HCT116 (cell line): ENCODE results near the gene THAP11. TPM values are rescaled to one million over a fixed set of nuclear protein-coding genes. Genes with fewer than 3 reads are reported as not detected.

ENCODE experiments used
- ATAC-seq: fragments of 200-7000 bp; cut with Tn5 transposase; 2 replicates; pipeline ENCODE4 v1.9.1; 2020; ENCODE audit warnings: mild to moderate bottlenecking, moderate library complexity
- BruUV-seq: library from RNA; stranded (reverse); fragments of 400-500 nt; replicated peaks from 2 replicates; lab custom pipeline; 2021; lab: Mats Ljungman, UMichigan
- CTCF ChIA-PET: fragments of 300-600 bp; sonication (Branson Sonifier 250); formaldehyde crosslinking; loops from one replicate; lab custom pipeline; 2021; ENCODE audit warnings: antibody characterized with exemption; lab: Charles Lee
- POLR2A ChIA-PET: fragments of 300-600, 350-600 bp; sonication (Branson Sonifier 250); formaldehyde crosslinking; loops from one replicate; lab custom pipeline; 2021; ENCODE audit warnings: antibody characterized with exemption; lab: Charles Lee
- RAD21 ChIA-PET, 2 experiments: fragments of 300-600 bp; sonication (Branson Sonifier 250); formaldehyde crosslinking; loops; one replicate each; lab custom pipeline; 2023; ENCODE audit warnings: low total read pairs in 2 of 2; ENCODE audit not compliant: uncharacterized antibody in 2 of 2, unreplicated experiment in 2 of 2, low non-redundant PET in 1 of 2; lab: Charles Lee
- DNase-seq: peaks from one replicate; pipeline ENCODE4 v3.0.0-alpha.2; 2010; ENCODE audit warnings: low read depth, low spot score
- H2AFZ ChIP-seq: fragments of 200-600 bp; shearing (Covaris generic), sonication (generic); 2 replicates; pipeline ENCODE4 v1.6.1; 2017; ENCODE audit warnings: low read depth, mixed run types, mixed read lengths, antibody characterized with exemption, low read length; ENCODE audit not compliant: poor library complexity, severe bottlenecking
- H3K27ac ChIP-seq: 2 replicates; pipeline ENCODE4 v1.5.1; 2012; ENCODE audit warnings: low read depth, low read length
- H3K27me3 ChIP-seq: fragments of 200-600 bp; sonication (generic); 2 replicates; pipeline ENCODE4 v1.6.1; 2016; ENCODE audit warnings: mixed run types, low read length, mixed read lengths; ENCODE audit not compliant: insufficient read depth
- H3K36me3 ChIP-seq, 2 experiments: fragments of 200-500 bp in 1 of 2; fragments of 200-600 bp in 1 of 2; sonication (Bioruptor generic) in 1 of 2; sonication (generic) in 1 of 2; 2 replicates each; pipeline versions ENCODE4 v1.5.1 to v1.6.1; 2014 to 2016; ENCODE audit warnings: low read length in 2 of 2, inconsistent platforms in 1 of 2, mixed read lengths in 1 of 2, mixed run types in 1 of 2; ENCODE audit not compliant: insufficient read depth in 2 of 2, control insufficient read depth in 1 of 2
- H3K4me1 ChIP-seq, 2 experiments: fragments of 200-600 bp in 1 of 2; sonication (generic) in 1 of 2; 2 replicates each; pipeline versions ENCODE4 v1.5.1 to v1.6.1; 2012 to 2017; ENCODE audit warnings: low read length in 2 of 2, inconsistent platforms in 1 of 2, mild to moderate bottlenecking in 1 of 2, mixed read lengths in 1 of 2, mixed run types in 1 of 2, moderate library complexity in 1 of 2; ENCODE audit not compliant: insufficient read depth in 2 of 2, control insufficient read depth in 1 of 2
- H3K4me2 ChIP-seq: fragments of 200-600 bp; sonication (generic); 2 replicates; pipeline ENCODE4 v1.6.1; 2017; ENCODE audit warnings: mixed run types, low read length, mixed read lengths
- H3K4me3 ChIP-seq, 2 experiments: fragments of 200-600 bp in 1 of 2; sonication (generic) in 1 of 2; replicated peaks in 1 of 2; 2 replicates each; pipeline ENCODE4 v1.5.1; 2011 to 2016; ENCODE audit warnings: low read length in 2 of 2, control low read depth in 1 of 2, low read depth in 1 of 2, mild to moderate bottlenecking in 1 of 2, mixed read lengths in 1 of 2, mixed run types in 1 of 2
- H3K79me2 ChIP-seq: fragments of 200-600 bp; sonication (generic); 2 replicates; pipeline ENCODE4 v1.6.1; 2017; ENCODE audit warnings: mild to moderate bottlenecking, mixed run types, low read length, moderate library complexity, mixed read lengths; ENCODE audit not compliant: insufficient read depth
- H3K9ac ChIP-seq: fragments of 200-600 bp; sonication (generic); 2 replicates; pipeline ENCODE4 v1.6.1; 2016; ENCODE audit warnings: low read length, mixed read lengths
- H3K9me2 ChIP-seq: fragments of 200-600 bp; sonication (generic), shearing (Covaris generic); 2 replicates; pipeline ENCODE4 v1.6.1; 2017; ENCODE audit warnings: mixed run types, mild to moderate bottlenecking, moderate library complexity; ENCODE audit not compliant: insufficient read depth
- H3K9me3 ChIP-seq, 2 experiments: fragments of 200-500 bp in 1 of 2; fragments of 200-600 bp in 1 of 2; sonication (Bioruptor generic) in 1 of 2; sonication (generic) in 1 of 2; 2 replicates each; pipeline ENCODE4 v1.6.1; 2014 to 2017; ENCODE audit warnings: low read length in 2 of 2, mixed read lengths in 2 of 2, inconsistent platforms in 1 of 2, low read depth in 1 of 2, mild to moderate bottlenecking in 1 of 2, mixed run types in 1 of 2, moderate library complexity in 1 of 2; ENCODE audit not compliant: control insufficient read depth in 1 of 2, insufficient read depth in 1 of 2
- H4K20me1 ChIP-seq: fragments of 200-600 bp; sonication (generic), shearing (Covaris generic); 2 replicates; pipeline ENCODE4 v1.6.1; 2017; ENCODE audit warnings: mixed run types, mild to moderate bottlenecking, moderate library complexity; ENCODE audit not compliant: insufficient read depth
- ATF3 ChIP-seq: IDR thresholded peaks from 2 replicates; pipeline ENCODE4 v1.6.1; 2012
- CBX3 ChIP-seq: IDR thresholded peaks from 2 replicates; pipeline ENCODE4 v1.6.1; 2012; ENCODE audit warnings: low read depth
- CEBPB ChIP-seq: IDR thresholded peaks from 2 replicates; pipeline ENCODE4 v1.6.1; 2012; ENCODE audit warnings: low read depth
- CTCF ChIP-seq, 3 experiments: fragments of 200-600 bp in 1 of 3; sonication (generic) in 1 of 3; IDR thresholded peaks in 2 of 3; conservative IDR thresholded peaks in 1 of 3; 2 replicates each; pipeline ENCODE4 v1.5.1; 2012 to 2017; ENCODE audit warnings: low read depth in 2 of 3, low read length in 2 of 3, antibody characterized with exemption in 1 of 3, borderline replicate concordance in 1 of 3, control low read depth in 1 of 3, mild to moderate bottlenecking in 1 of 3, mixed read lengths in 1 of 3, mixed run types in 1 of 3, moderate library complexity in 1 of 3; ENCODE audit not compliant: insufficient read depth in 1 of 3
- EGR1 ChIP-seq: IDR thresholded peaks from 2 replicates; pipeline ENCODE4 v1.6.1; 2012; ENCODE audit warnings: low read depth
- ELF1 ChIP-seq: IDR thresholded peaks from 2 replicates; pipeline ENCODE4 v1.6.1; 2012; ENCODE audit warnings: low read depth, borderline replicate concordance
- FOSL1 ChIP-seq: IDR thresholded peaks from 2 replicates; pipeline ENCODE4 v1.6.1; 2012; ENCODE audit warnings: low read depth
- POLR2AphosphoS5 ChIP-seq: IDR thresholded peaks from 2 replicates; pipeline ENCODE4 v1.6.1; 2011; ENCODE audit warnings: mild to moderate bottlenecking, low read depth, low read length, moderate library complexity
- RAD21 ChIP-seq: IDR thresholded peaks from 2 replicates; pipeline ENCODE4 v1.6.1; 2012; ENCODE audit warnings: low read depth, mild to moderate bottlenecking
- REST ChIP-seq: IDR thresholded peaks from 2 replicates; pipeline ENCODE4 v1.6.1; 2012; ENCODE audit warnings: low read depth
- SIN3A ChIP-seq: IDR thresholded peaks from 2 replicates; pipeline ENCODE4 v1.6.1; 2012; ENCODE audit warnings: low read depth
- SP1 ChIP-seq: IDR thresholded peaks from 2 replicates; pipeline ENCODE4 v1.6.1; 2012; ENCODE audit warnings: low read depth
- SRF ChIP-seq: IDR thresholded peaks from 2 replicates; pipeline ENCODE4 v1.6.1; 2012; ENCODE audit warnings: low read depth
- YY1 ChIP-seq: IDR thresholded peaks from 2 replicates; pipeline ENCODE4 v1.6.1; 2011; ENCODE audit warnings: low read length, low read depth, moderate library complexity, mild to moderate bottlenecking; ENCODE audit not compliant: insufficient replicate concordance; ENCODE audit errors: extremely low read depth
- ZFX ChIP-seq: fragments of 450-650 bp; IDR thresholded peaks from 2 replicates; pipeline ENCODE4 v1.6.1; 2017
- ZNF274 ChIP-seq: fragments of 200-500 bp; sonication (Bioruptor generic); IDR thresholded peaks from 2 replicates; pipeline ENCODE4 v1.6.1; 2014; ENCODE audit warnings: mild to moderate bottlenecking, low read depth, low read length, inconsistent platforms
- intact Hi-C: fragments of 100-400 bp; cut with micrococcal nuclease; formaldehyde crosslinking; loops from 2 replicates; pipeline ENCODE4 v1.10.0; 2022
- total RNA-seq: library from RNA; stranded (reverse); gene quantifications from one replicate; pipeline ENCODE4 v1.2.1, GENCODE V29; 2021; ENCODE audit not compliant: unreplicated experiment
- TF ChIP-seq, protein P1 (sequence below): IDR thresholded peaks from 2 replicates; pipeline ENCODE4 v1.6.1; 2011; ENCODE audit warnings: mild to moderate bottlenecking, low read length, moderate library complexity; ENCODE audit not compliant: insufficient replicate concordance; ENCODE audit errors: extremely low read depth
- TF ChIP-seq, protein P2 (sequence below): IDR thresholded peaks from 2 replicates; pipeline ENCODE4 v1.6.1; 2012

THAP11 gene
- total RNA-seq, 1 experiment from 2014 or later, result 25.4 TPM

- ChIA-PET CTCF (no interaction called here), RAD21 (no interaction called here), POLR2A (no interaction called here)
- DNase-seq (no peak), ATAC-seq (no peak)
- H3K9me2 ChIP-seq, result no peaks in the 10 kb centered on the region
- no peaks in the 10 kb centered on the region for H3K9me3 ChIP-seq
- intact Hi-C loops, result loop anchor here (10.0 kb wide), 1 partner anchor 277 kb away; the partner anchor contains the start of gene RIPOR1
- no peak overlapping the region for H2AFZ ChIP-seq
- H3K9ac ChIP-seq, result no peak overlapping the region
- peaks cover 8 to 22% of the 10 kb centered on the region in 2 experiments; a peak in 3 of 4 replicates for H3K4me1 ChIP-seq
- no peak overlapping the region for H3K4me2 ChIP-seq
- TF ChIP-seq YY1 (no peak), REST (no peak), EGR1 (no peak), SP1 (no peak), SIN3A (no peak), ATF3 (no peak), ZNF274 (no peak), ELF1 (no peak), RAD21 (no peak), CBX3 (no peak), SRF (no peak), FOSL1 (no peak), ZFX (no peak), CEBPB (no peak), CTCF (IDR thresholded peaks at IDR 0.05 in 2 of 3, conservative IDR thresholded peaks at IDR 0.05 in 1 of 3; ENCODE audit: borderline replicate concordance in 1 of 3, insufficient read depth in 1 of 3, low read depth in 2 of 3, low read length in 2 of 3) (no peak), POLR2AphosphoS5 (no peak)
- TF ChIP-seq, protein P1, sequence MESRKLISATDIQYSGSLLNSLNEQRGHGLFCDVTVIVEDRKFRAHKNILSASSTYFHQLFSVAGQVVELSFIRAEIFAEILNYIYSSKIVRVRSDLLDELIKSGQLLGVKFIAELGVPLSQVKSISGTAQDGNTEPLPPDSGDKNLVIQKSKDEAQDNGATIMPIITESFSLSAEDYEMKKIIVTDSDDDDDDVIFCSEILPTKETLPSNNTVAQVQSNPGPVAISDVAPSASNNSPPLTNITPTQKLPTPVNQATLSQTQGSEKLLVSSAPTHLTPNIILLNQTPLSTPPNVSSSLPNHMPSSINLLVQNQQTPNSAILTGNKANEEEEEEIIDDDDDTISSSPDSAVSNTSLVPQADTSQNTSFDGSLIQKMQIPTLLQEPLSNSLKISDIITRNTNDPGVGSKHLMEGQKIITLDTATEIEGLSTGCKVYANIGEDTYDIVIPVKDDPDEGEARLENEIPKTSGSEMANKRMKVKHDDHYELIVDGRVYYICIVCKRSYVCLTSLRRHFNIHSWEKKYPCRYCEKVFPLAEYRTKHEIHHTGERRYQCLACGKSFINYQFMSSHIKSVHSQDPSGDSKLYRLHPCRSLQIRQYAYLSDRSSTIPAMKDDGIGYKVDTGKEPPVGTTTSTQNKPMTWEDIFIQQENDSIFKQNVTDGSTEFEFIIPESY, result no peak
- TF ChIP-seq, protein P2, sequence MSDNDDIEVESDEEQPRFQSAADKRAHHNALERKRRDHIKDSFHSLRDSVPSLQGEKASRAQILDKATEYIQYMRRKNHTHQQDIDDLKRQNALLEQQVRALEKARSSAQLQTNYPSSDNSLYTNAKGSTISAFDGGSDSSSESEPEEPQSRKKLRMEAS, result no peak
- peaks cover 5 to 6% of the 10 kb centered on the region in 2 experiments; a peak in 2 of 4 replicates for H3K36me3 ChIP-seq
- no peaks in the 10 kb centered on the region for H3K27me3 ChIP-seq
- no peak overlapping the region for H3K4me3 ChIP-seq
- H3K79me2 ChIP-seq, result peaks cover 46% of the 10 kb centered on the region
- no peaks in the 10 kb centered on the region for H4K20me1 ChIP-seq
- BruUV-seq, result no TSS peak
- H3K27ac ChIP-seq, result no peak overlapping the region
Observed at GRCh38 chr16:67801883-67802282, 40.2 kb upstream of the THAP11 start.
